GM10266 (cell line): ENCODE results near the gene USP12.

Source experiments
- DNase-seq: peaks from one replicate; pipeline ENCODE4 v3.0.0; 2012; ENCODE audit errors: extremely low spot score
- CTCF ChIP-seq: IDR thresholded peaks from 2 replicates; pipeline ENCODE4 v1.5.1; 2012; ENCODE audit warnings: mild to moderate bottlenecking, low read depth; ENCODE audit not compliant: control insufficient read depth, insufficient read depth; ENCODE audit errors: missing control alignments

Gene USP12

DNA sequence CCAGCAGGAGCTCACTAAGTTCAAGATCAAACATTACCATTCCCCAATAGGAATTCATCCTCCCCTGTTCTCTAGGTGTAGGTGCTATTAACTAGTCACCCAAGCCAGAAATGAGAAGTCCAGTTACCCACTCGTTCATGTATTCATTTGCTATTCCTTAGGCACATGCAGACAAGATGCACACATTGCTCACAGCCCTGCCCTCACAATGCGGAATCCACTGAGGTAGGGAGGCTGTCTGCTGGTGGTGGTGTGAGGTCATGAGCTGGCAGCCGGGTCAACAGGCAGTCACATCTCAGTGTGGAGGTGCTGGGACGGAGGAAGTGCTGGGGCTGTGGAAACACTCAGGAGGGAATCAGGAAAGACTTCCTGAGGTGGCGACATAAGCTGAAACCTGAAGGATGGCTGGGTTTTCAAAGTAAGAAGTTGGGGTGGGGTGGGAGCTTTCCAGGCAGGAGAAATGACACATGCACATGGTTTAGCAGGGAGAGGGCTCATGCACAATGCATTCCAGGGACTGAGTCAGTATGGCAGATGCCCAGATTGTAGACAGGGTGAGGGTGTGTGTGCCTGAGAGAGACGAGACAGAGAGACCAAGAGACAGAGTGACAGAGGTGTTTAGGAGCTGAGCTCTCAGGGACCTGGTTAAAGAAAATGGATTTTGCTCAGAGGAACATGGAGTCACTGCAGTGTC is 117.6 kb downstream of the USP12 start:
- TF ChIP-seq CTCF, result no peak
- no peak for DNase-seq

DNA sequence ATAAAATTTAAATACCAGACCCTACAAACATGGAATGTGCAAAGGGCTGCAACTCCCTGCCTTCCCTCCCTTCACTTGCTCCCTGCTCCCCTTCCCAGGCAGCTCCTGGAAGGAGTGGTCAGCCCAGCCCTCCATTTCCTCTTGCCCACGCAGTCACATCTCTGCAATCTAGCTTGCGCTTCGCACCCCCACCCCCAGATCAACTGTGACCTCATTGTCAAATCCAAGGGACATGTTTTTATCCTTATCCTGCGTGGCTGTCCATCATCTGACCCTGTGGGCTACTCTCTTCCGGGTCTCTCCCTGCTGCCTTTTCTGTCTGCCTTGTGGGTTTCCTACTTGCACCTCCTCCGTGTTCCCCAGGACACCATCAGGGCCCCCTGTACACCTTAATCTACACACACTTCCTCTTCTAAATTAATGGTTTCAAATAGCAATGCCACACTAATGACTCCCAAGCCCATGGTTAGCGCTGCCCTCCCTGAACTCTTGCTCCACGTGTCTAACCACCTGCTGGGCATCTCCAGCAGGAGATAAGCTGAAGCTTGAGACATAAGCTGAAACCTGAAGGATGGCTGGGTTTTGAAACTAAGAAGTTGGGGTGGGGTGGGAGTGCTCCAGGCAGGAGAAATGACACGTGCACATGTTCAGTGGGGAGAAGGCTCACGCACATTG is 118.3 kb downstream of the USP12 start:
- TF ChIP-seq CTCF, result no peak
- no peak for DNase-seq

DNA sequence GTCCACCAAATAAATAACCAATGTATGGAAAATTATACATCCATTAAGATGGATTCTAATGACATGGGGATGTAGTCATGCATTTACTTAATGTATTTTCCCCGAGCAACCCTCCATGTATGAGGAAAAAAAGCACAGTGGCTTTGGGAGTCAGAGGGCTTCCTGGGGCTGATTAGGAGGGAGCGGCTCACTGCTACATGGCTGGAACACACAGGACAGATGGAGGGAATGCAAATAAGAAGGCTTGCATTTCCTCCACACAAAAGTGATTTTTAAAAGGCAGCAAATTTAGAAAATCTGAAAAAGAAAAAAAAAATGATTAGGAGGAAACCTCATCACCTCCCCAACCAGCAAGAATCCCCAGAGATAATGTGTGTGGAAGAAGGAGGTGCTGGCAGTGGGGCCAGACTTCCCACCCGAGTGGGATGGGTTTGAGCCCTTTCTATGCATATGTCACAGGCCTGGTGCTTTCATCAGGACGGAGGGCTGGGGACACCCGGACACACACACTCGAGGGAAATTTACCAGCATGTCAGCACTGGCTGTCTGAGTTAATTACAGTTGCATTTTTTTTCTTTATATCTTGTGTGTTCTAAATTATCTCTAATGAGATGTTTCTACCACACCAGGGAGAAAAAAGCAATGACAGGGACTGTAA is 118.9 kb downstream of the USP12 start:
- DNase-seq, result no peak
- no peak for TF ChIP-seq CTCF

DNA sequence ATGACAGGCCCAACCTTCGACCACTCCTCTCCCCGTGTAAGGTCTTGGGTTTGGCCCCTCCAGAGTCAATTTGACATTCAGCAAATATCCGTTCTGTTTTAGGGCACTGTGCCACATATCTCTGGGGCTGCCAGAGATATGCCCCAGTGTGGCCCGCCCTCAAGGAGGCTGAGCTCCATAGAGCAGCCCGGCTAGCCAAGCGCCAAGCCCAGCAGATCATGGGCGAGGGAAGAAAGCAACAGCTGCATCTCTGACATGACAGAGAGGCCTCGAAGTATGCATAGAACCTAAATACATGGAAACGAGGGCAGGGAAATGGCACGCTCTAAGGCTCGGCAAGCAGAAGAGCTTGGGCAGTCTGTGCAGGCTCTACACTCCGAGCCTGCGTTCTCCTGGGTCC is 124.5 kb downstream of the USP12 start:
- TF ChIP-seq CTCF, result no peak
- DNase-seq, result no peak

DNA sequence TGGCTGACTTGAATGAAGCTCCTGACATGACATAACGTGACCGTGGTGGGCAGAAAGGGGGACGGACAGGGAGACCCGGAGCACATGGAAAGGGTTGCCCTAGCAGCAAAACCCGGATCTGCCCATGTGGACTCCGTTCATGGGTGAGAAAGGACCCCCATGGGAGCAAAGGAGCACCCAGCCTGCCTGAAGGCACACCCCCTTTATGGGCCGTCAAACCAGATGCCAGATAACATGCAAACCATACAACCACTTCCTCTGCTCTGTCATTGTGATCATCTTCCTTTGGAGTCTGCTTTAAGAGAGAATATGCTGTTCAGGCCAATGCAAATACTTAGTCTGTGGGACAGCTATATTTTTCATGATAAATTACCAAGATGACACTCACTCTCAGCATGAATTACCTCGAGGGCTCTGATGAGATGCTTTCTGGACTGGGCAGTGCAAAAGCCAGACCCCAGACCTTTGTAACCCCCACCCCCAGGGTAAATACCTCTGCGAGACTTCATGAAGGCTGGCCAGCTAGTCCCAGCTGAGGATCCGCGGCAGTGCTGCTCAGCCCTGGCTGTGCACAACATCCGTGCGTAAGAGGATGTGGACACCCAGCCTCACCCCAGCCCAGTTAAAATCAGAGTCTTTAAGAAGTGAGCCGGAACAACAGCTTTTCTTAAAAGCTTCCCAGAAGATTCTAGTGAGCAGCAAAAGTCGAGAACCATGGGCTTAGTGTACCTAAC is 126.6 kb downstream of the USP12 start:
- no peak for TF ChIP-seq CTCF
- DNase-seq, result peak; percentile 44

DNA sequence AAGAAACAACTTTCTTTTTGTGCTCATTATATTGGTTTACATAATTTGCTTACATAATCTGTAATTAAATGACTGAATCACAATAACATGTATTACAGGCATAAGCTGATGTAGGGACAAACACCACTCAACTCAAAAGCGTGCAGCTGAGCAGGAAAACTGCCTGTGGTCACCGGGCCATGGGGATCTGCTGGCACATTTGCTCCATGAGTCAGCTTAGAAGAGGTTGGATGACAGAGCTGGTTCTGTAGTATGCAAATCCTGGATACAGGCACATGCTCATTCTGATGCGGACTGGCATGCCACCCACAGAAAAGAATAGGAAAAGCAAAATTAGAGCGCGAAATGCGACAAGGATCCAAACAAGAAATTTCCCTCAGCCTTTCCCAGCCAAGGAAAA is 128.6 kb downstream of the USP12 start:
- TF ChIP-seq CTCF, result no peak
- no peak for DNase-seq
